H54 (cell line): Measurements from ENCODE around the gene TSPAN33.

ENCODE experiments used
- DNase-seq: peaks from one replicate; pipeline ENCODE4 v3.0.0; 2011; ENCODE audit warnings: low spot score, mixed read lengths; ENCODE audit not compliant: insufficient read length
- FAIRE-seq: peaks from 3 replicates; lab custom pipeline; 2011; peaks lifted over from hg19 to GRCh38; lab: Jason Lieb, UNC
- POLR2A ChIP-seq: IDR thresholded peaks from 2 replicates; pipeline ENCODE4 v1.6.1; 2011; ENCODE audit warnings: low read depth, mild to moderate bottlenecking, low read length

Gene TSPAN33

GRCh38 chr7:129149511-129149910, 5.0 kb downstream of the TSPAN33 start:
- DNase-seq: no peak
- FAIRE-seq: no peak
- TF ChIP-seq POLR2A: no peak

DNA sequence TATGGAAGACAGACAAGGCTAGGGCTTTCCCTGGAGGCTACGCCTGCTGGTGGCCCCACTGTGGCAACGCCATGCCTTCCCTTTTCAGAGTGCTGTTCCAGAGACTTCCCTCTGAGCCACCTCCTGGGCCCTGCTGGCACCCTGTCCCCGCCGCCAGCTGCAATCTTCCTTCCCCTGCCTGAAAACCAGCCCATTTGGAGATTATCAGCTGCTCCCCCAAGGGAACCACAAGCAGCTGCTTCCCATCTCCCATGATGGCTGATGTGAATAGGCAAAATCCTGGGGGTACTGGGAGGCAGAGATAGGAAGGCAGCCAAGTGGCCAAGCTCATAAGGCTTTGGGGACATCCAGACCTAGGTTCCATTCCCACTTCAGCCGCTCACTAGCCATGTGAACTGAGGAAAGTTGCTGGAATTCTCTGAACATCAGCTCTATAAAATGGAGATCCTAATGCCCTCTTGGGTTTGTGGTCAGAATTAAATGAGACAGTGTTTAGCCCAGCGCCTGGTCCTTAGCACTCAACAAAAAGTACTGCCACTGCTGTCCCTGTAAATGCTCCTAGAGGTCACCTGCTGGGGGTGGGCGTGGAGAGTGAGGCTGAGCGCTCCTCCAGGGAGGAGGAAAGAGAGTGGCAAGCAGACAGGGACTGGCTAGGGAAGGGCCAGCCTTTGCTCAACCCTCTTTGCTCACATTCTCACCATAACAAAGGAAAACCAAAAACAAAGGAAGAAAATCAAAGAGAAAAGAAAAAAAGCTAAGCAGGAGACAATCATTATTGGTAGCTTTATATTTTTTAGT, 5.9 kb downstream of the TSPAN33 start:
- FAIRE-seq (no peak), DNase-seq (no peak)
- no peak for TF ChIP-seq POLR2A

DNA sequence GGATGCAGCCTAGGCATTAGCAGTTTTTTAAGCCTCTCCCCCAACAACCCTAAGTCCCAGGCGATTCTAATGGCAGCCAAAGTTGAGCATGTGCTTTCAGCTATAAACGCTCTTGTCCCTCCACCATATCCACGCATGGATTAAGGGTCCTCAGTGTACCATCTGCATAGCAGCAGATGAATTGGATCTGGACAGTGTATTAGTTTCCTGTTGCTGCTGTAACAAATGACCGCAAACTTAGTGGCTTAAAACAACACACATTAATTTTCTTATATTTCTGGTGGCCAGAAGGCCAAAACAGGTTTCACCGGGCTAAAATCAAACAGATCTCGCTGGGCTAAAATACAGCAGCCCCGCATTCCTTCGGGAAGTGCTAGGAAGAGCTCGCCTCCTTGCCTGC, 13.1 kb downstream of the TSPAN33 start:
- DNase-seq (no peak), FAIRE-seq (no peak)
- no peak for TF ChIP-seq POLR2A

- TF ChIP-seq POLR2A: no peak
- DNase-seq: no peak
- FAIRE-seq: no peak
Observed at GRCh38 chr7:129159539-129159938, 15.0 kb downstream of the TSPAN33 start.

DNA sequence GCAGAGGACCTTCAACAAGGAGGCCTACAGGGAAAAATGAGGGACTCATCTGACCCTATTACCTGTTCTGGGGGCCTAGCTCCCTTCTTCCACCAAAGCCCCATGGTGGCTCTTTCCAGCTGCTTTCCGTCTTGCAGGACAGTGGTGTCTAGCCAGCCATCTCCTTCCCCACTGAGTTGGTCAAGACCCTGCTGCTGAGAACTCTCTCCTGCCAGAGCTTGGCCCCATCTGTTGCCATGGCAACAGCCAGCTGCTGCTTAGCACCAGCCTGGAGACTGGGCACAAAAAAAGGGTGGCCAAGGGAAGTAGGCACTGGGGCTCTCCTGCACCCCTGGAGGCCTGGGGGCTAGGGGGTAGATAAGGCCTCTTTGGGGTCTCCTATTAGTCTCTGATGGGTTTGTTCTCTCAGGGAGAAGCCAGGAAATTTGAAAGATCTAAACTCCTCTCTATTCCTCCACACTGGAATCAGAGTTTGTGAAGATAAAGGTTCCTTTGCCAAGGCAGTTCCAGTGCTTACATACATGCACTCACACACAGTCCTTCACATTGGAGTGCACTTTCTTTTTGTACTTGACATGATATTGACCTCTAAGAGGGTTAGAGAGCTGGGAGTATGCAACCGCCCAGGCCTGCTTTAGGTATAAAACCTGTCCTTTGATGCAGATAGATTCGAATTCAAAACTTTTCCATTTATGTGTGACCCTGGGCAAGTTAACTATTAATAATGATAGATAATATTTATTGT, 15.8 kb downstream of the TSPAN33 start:
- FAIRE-seq (no peak), DNase-seq (no peak)
- no peak for TF ChIP-seq POLR2A

DNA sequence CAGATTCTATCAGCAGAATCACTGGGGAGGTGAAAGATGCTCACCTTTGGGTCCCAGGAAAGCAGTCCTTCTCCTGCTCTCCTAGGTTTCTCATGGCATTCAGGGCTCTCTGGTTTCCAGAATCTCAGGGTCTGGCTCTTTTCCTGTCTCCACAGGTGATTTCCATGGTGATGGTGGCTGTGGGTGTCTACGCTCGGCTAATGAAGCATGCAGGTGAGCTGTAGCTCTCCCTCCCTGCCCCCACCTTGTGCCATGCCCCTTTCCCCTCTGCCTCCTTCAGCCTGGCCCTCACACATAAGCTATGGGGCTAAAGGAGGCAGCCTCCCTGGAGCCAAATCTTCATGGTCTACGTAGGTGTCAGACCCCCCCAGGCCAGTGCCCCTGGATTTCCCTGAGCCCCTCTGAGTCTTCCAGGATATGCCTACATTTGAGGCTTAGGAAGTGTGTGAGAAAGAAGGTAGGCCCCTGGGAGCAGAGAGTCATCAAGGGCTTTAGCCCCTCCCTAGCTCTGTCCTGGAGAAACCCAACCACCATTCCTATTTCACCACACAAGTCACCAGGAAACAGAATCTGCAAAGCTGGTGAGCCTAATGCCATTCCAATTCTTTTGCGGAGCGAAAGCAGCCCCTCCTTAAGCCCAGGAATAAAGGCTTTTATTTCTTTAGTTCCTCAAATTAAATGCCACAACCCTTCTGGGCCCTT, 17.2 kb downstream of the TSPAN33 start:
- no peak for TF ChIP-seq POLR2A
- DNase-seq (no peak), FAIRE-seq (no peak)

GRCh38 chr7:129162732-129163131, 18.2 kb downstream of the TSPAN33 start:
- no peak for FAIRE-seq
- DNase-seq: no peak
- no peak for TF ChIP-seq POLR2A

- no peak for DNase-seq
- no peak for TF ChIP-seq POLR2A
- FAIRE-seq: no peak
Observed at GRCh38 chr7:129163875-129164544, 19.5 kb downstream of the TSPAN33 start.

DNA sequence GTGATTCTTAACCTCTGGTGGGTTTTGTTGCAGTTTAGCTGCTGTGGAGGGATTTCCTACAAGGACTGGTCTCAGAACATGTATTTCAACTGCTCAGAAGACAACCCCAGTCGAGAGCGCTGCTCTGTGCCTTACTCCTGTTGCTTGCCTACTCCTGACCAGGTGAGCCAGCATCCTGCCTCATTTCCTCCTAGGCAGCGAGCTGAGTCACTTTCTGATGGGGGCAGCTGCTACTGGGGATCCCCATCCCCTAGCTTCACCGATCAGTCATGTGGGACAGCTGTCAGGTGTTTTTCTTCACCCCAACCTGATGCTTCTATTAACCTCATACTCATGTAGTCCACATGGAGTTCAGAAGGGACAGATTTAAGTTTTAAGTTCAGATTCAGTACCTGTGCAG, 22.2 kb downstream of the TSPAN33 start:
- FAIRE-seq: no peak
- DNase-seq: no peak
- no peak for TF ChIP-seq POLR2A

- FAIRE-seq (no peak), DNase-seq (no peak)
Observed at GRCh38 chr7:129167817-129168216, 23.3 kb downstream of the TSPAN33 start.

GRCh38 chr7:129168231-129169021, 23.9 kb downstream of the TSPAN33 start:
- no peak for TF ChIP-seq POLR2A
- DNase-seq (no peak), FAIRE-seq (no peak)

More at GRCh38 chr7:129167817-129168216, 23.3 kb downstream of the TSPAN33 start:
- TF ChIP-seq POLR2A: no peak

- FAIRE-seq (no peak), DNase-seq (no peak)
- no peak for TF ChIP-seq POLR2A
Observed at GRCh38 chr7:129169171-129169671, 24.7 kb downstream of the TSPAN33 start.
